Upper lobe of left lung (tissue), 4 donors: Measurements from ENCODE around the gene CDV3.

Experiments
- CTCF ChIP-seq, 6 experiments: fragments of 450-650 bp in 4 of 6; fragments of 200-600 bp in 2 of 6; sonication (generic) in 2 of 6; IDR thresholded peaks; one replicate each; pipeline ENCODE4 v1.5.1; 2016 to 2019; ENCODE audit warnings: antibody characterized with exemption in 6 of 6
- EP300 ChIP-seq, 4 donors: sonication (generic); formaldehyde crosslinking; IDR thresholded peaks; one replicate each; pipeline ENCODE4 v1.5.1; 2017; ENCODE audit warnings: antibody characterized with exemption in 4 of 4, control low read depth in 2 of 4
- POLR2A ChIP-seq, 4 donors: fragments of 450-650 bp; IDR thresholded peaks; one replicate each; pipeline ENCODE4 v1.5.1; 2016 to 2017; ENCODE audit warnings: antibody characterized with exemption in 4 of 4, mild to moderate bottlenecking in 2 of 4
- POLR2AphosphoS5 ChIP-seq, 2 donors: sonication (generic); formaldehyde crosslinking; IDR thresholded peaks; one replicate each; pipeline ENCODE4 v1.5.1; 2017; ENCODE audit warnings: antibody characterized with exemption in 2 of 2

- TF ChIP-seq POLR2AphosphoS5 (IDR thresholded peaks at IDR 0.05) (no peak), EP300 (IDR thresholded peaks at IDR 0.05) (no peak), CTCF (IDR thresholded peaks at IDR 0.05) (no peak), POLR2A (IDR thresholded peaks at IDR 0.05) (no peak)
These were observed 25.8 kb downstream of the CDV3 start for GRCh38 chr3:133599280-133599679.
